HEK293 (cell line): ENCODE data around the gene FANCD2OS.

Source experiments
- CTCF ChIA-PET: fragments of 350-600 bp; formaldehyde crosslinking; extraction: SDS; loops from one replicate; lab custom pipeline; 2021; ENCODE audit warnings: antibody characterized with exemption; lab: Yijun Ruan, JAX
- POLR2A ChIA-PET: fragments of 300-600 bp; formaldehyde crosslinking; extraction: SDS; loops from one replicate; lab custom pipeline; 2020; ENCODE audit warnings: antibody characterized with exemption, inconsistent platforms; lab: Yijun Ruan, JAX
- H3K27ac ChIP-seq: fragments of 200-500 bp; sonication (Bioruptor generic); 2 replicates; pipeline ENCODE4 v1.5.1; 2014; ENCODE audit warnings: low read depth, low read length, control low read depth, inconsistent platforms; ENCODE audit errors: extremely low read depth
- H3K36me3 ChIP-seq, 2 experiments: fragments of 200-500 bp in 1 of 2; sonication (Bioruptor generic) in 1 of 2; 1 replicate in 1 of 2; 2 replicates in 1 of 2; pipeline ENCODE4 v1.5.1; 2014 to 2017; ENCODE audit warnings: inconsistent platforms in 2 of 2, low read length in 2 of 2; ENCODE audit not compliant: control insufficient read depth in 2 of 2, insufficient read depth in 1 of 2
- H3K4me1 ChIP-seq: fragments of 200-500 bp; sonication (Bioruptor generic); 2 replicates; pipeline ENCODE4 v1.5.1; 2014; ENCODE audit warnings: mild to moderate bottlenecking, low read length, inconsistent platforms; ENCODE audit not compliant: control insufficient read depth, insufficient read depth
- H3K4me3 ChIP-seq: 2 replicates; pipeline ENCODE4 v1.5.1; 2011; ENCODE audit warnings: low read depth, mild to moderate bottlenecking, control low read depth, low read length, moderate library complexity
- H3K9me3 ChIP-seq: fragments of 200-500 bp; sonication (Bioruptor generic); 2 replicates; pipeline ENCODE4 v1.5.1; 2014; ENCODE audit warnings: low read depth, low read length, inconsistent platforms; ENCODE audit not compliant: control insufficient read depth, insufficient read depth
- BCL11B ChIP-seq: fragments of 450-650 bp; formaldehyde crosslinking; IDR thresholded peaks from 2 replicates; pipeline ENCODE4 v1.5.1; 2016; ENCODE audit warnings: low read depth, missing biosample characterization, missing genetic modification characterization
- FEZF1 ChIP-seq: fragments of 450-650 bp; formaldehyde crosslinking; IDR thresholded peaks from 2 replicates; pipeline ENCODE4 v1.5.1; 2016; ENCODE audit warnings: missing biosample characterization, missing genetic modification characterization
- KLF10 ChIP-seq: fragments of 450-650 bp; IDR thresholded peaks from 2 replicates; pipeline ENCODE4 v1.5.1; 2018; ENCODE audit warnings: missing biosample characterization, mild to moderate bottlenecking, missing genetic modification characterization
- PRDM10 ChIP-seq: fragments of 450-650 bp; formaldehyde crosslinking; IDR thresholded peaks from 2 replicates; pipeline ENCODE4 v1.5.1; 2016; ENCODE audit warnings: missing biosample characterization, missing genetic modification characterization
- PRDM6 ChIP-seq: fragments of 450-650 bp; formaldehyde crosslinking; IDR thresholded peaks from 2 replicates; pipeline ENCODE4 v1.5.1; 2017; ENCODE audit warnings: missing biosample characterization, missing genetic modification characterization
- SP3 ChIP-seq: fragments of 450-650 bp; formaldehyde crosslinking; IDR thresholded peaks from 2 replicates; pipeline ENCODE4 v1.5.1; 2016; ENCODE audit warnings: missing biosample characterization, missing genetic modification characterization
- ZBTB26 ChIP-seq: fragments of 450-650 bp; formaldehyde crosslinking; optimal IDR thresholded peaks from 2 replicates; pipeline ENCODE3; 2016; ENCODE audit warnings: missing biosample characterization, mild to moderate bottlenecking, missing genetic modification characterization
- ZBTB6 ChIP-seq: fragments of 450-650 bp; formaldehyde crosslinking; IDR thresholded peaks from 2 replicates; pipeline ENCODE4 v1.5.1; 2017; ENCODE audit warnings: missing biosample characterization, missing genetic modification characterization
- ZEB2 ChIP-seq: fragments of 450-650 bp; formaldehyde crosslinking; IDR thresholded peaks from 2 replicates; pipeline ENCODE4 v1.5.1; 2016; ENCODE audit warnings: missing biosample characterization, missing genetic modification characterization
- ZFP69B ChIP-seq: fragments of 450-650 bp; formaldehyde crosslinking; IDR thresholded peaks from 2 replicates; pipeline ENCODE4 v1.5.1; 2016; ENCODE audit warnings: missing biosample characterization, missing genetic modification characterization
- ZNF19 ChIP-seq: fragments of 450-650 bp; formaldehyde crosslinking; IDR thresholded peaks from 2 replicates; pipeline ENCODE4; 2016; ENCODE audit warnings: missing biosample characterization, missing genetic modification characterization, low read depth
- ZNF324 ChIP-seq: fragments of 450-650 bp; formaldehyde crosslinking; IDR thresholded peaks from 2 replicates; pipeline ENCODE4 v1.5.1; 2016; ENCODE audit warnings: missing biosample characterization, missing genetic modification characterization
- ZNF501 ChIP-seq: fragments of 450-650 bp; formaldehyde crosslinking; IDR thresholded peaks from 2 replicates; pipeline ENCODE4 v1.5.1; 2016; ENCODE audit warnings: missing biosample characterization, missing genetic modification characterization
- ZNF626 ChIP-seq: fragments of 450-650 bp; sonication (Bioruptor Pico); formaldehyde crosslinking; IDR thresholded peaks from 2 replicates; pipeline ENCODE4 v1.5.1; 2018; ENCODE audit warnings: missing biosample characterization, missing genetic modification characterization, inconsistent platforms
- ZNF645 ChIP-seq: fragments of 450-650 bp; formaldehyde crosslinking; IDR thresholded peaks from 2 replicates; pipeline ENCODE4; 2016; ENCODE audit warnings: missing biosample characterization, missing genetic modification characterization
- ZNF664 ChIP-seq: fragments of 450-650 bp; formaldehyde crosslinking; IDR thresholded peaks from 2 replicates; pipeline ENCODE4 v1.5.1; 2016; ENCODE audit warnings: missing biosample characterization, missing genetic modification characterization
- ZNF843 ChIP-seq: fragments of 450-650 bp; formaldehyde crosslinking; IDR thresholded peaks from 2 replicates; pipeline ENCODE4 v1.5.1; 2016; ENCODE audit warnings: missing biosample characterization, missing genetic modification characterization
- ZSCAN16 ChIP-seq: fragments of 450-650 bp; formaldehyde crosslinking; IDR thresholded peaks from 2 replicates; pipeline ENCODE4 v1.5.1; 2016; ENCODE audit warnings: missing biosample characterization, missing genetic modification characterization
- ZSCAN18 ChIP-seq: fragments of 450-650 bp; formaldehyde crosslinking; IDR thresholded peaks from 2 replicates; pipeline ENCODE4 v1.5.1; 2016; ENCODE audit warnings: missing biosample characterization, missing genetic modification characterization
- ZSCAN23 ChIP-seq: fragments of 450-650 bp; formaldehyde crosslinking; IDR thresholded peaks from 2 replicates; pipeline ENCODE4 v1.5.1; 2016; ENCODE audit warnings: missing biosample characterization, missing genetic modification characterization

FANCD2OS gene

GRCh38 chr3:10108091-10108490 is at the start of gene FANCD2OS:
Gene FANCD2OS (minus strand): TSS chr3:10108255. CDS start chr3:10104774, 3,481 bp downstream.
- TF ChIP-seq ZNF645 = no peak
- no peak for TF ChIP-seq SP3 (tag by site-specific recombination)
- no peak for TF ChIP-seq ZFP69B
- TF ChIP-seq ZSCAN23 = no peak
- TF ChIP-seq ZBTB26 (tag by site-specific recombination) = no peak
- TF ChIP-seq ZSCAN16 = no peak
- no peak for TF ChIP-seq ZNF626 (tag by site-specific recombination)
- TF ChIP-seq KLF10 (tag by site-specific recombination) = no peak
- no peak for TF ChIP-seq ZBTB6 (tag by site-specific recombination)
- TF ChIP-seq ZNF664 (tag by site-specific recombination) = no peak
- no peak for TF ChIP-seq ZNF19 (tag by site-specific recombination)
- no peak for TF ChIP-seq BCL11B (tag by site-specific recombination)
- no peak for TF ChIP-seq FEZF1
- no peak for TF ChIP-seq ZNF843 (tag by site-specific recombination)
- TF ChIP-seq ZEB2 (tag by site-specific recombination) = no peak
- no peak for TF ChIP-seq ZNF324 (tag by site-specific recombination)
- no peak for TF ChIP-seq PRDM6 (tag by site-specific recombination)
- TF ChIP-seq ZSCAN18 (tag by site-specific recombination) = no peak
- Histone ChIP-seq H3K36me3 (peaks cover 0 to 9% of the 10 kb centered on the region in 2 experiments; a peak in 2 of 3 replicates), H3K4me3 (no peak within 1 kb of the TSS), H3K27ac (no peak within 1 kb of the TSS), H3K9me3 (no peaks in the 10 kb centered on the region), H3K4me1 (no peaks in the 10 kb centered on the region)
- CTCF ChIA-PET = no interaction called here
- POLR2A ChIA-PET = no interaction called here

- Histone ChIP-seq H3K4me3 (no peak overlapping the region), H3K9me3 (no peaks in the 10 kb centered on the region), H3K27ac (no peak overlapping the region), H3K36me3 (peaks cover 20 to 25% of the 10 kb centered on the region in 2 experiments; a peak in 2 of 3 replicates), H3K4me1 (no peaks in the 10 kb centered on the region)
- ChIA-PET CTCF (no interaction called here), POLR2A (no interaction called here)
- TF ChIP-seq PRDM10 = peak; percentile 91
- no peak for TF ChIP-seq ZNF501 (tag by site-specific recombination)
Measured at GRCh38 chr3:10157031-10157430, 49.0 kb upstream of the FANCD2OS start.
